GM23338 (cell line): ENCODE data around the gene GRM3. TPM values are rescaled to one million over a fixed set of nuclear protein-coding genes. Genes with fewer than 3 reads are reported as not detected.

Experiments
- ATAC-seq: fragments of 200-7000 bp; cut with Tn5 transposase; 3 replicates; pipeline ENCODE4 v1.9.1; 2020
- DNase-seq: peaks from one replicate; pipeline ENCODE4 v3.0.0-alpha.2; 2015; ENCODE audit warnings: low spot score
- H2AFZ ChIP-seq: fragments of 200-600 bp; sonication (generic); 2 replicates; pipeline ENCODE4 v1.8.0; 2016; ENCODE audit warnings: antibody characterized with exemption, mild to moderate bottlenecking, moderate library complexity
- H3F3A ChIP-seq: fragments of 200-600 bp; sonication (generic); replicated peaks from 2 replicates; pipeline ENCODE4 v1.8.0; 2017; ENCODE audit warnings: antibody characterized with exemption, mixed run types, low read depth
- H3K27ac ChIP-seq: fragments of 200-600 bp; sonication (generic); 2 replicates; pipeline ENCODE4 v1.6.1; 2016; ENCODE audit warnings: low read depth
- H3K27me3 ChIP-seq: fragments of 200-600 bp; sonication (generic); 2 replicates; pipeline ENCODE4 v1.8.0; 2016; ENCODE audit warnings: mild to moderate bottlenecking, mixed run types, moderate library complexity; ENCODE audit not compliant: insufficient read depth
- H3K36me3 ChIP-seq: fragments of 200-600 bp; sonication (generic); 2 replicates; pipeline ENCODE4 v1.8.0; 2016; ENCODE audit warnings: mild to moderate bottlenecking; ENCODE audit not compliant: insufficient read depth
- H3K4me1 ChIP-seq: fragments of 200-600 bp; sonication (generic); 2 replicates; pipeline ENCODE4 v1.8.0; 2016; ENCODE audit warnings: mild to moderate bottlenecking, moderate library complexity; ENCODE audit not compliant: insufficient read depth
- H3K4me2 ChIP-seq: fragments of 200-600 bp; sonication (generic); 2 replicates; pipeline ENCODE4 v1.7.1; 2017; ENCODE audit warnings: mixed run types
- H3K4me3 ChIP-seq: fragments of 200-600 bp; sonication (generic); 2 replicates; pipeline ENCODE4 v1.6.1; 2016; ENCODE audit warnings: mixed run types
- H3K79me2 ChIP-seq: fragments of 200-600 bp; sonication (generic); replicated peaks from 2 replicates; pipeline ENCODE4 v1.8.0; 2017; ENCODE audit warnings: mild to moderate bottlenecking; ENCODE audit not compliant: insufficient read depth
- H3K9me2 ChIP-seq: fragments of 200-600 bp; sonication (generic); 2 replicates; pipeline ENCODE4 v1.8.0; 2017; ENCODE audit not compliant: insufficient read depth
- H4K20me1 ChIP-seq: fragments of 200-600 bp; sonication (generic); replicated peaks from 2 replicates; pipeline ENCODE4 v1.8.0; 2017; ENCODE audit warnings: mild to moderate bottlenecking; ENCODE audit not compliant: insufficient read depth
- H3K27ac Mint-ChIP-seq: 2 replicates; pipeline ENCODE4 v1.8.0; 2020; ENCODE audit warnings: inconsistent platforms, mild to moderate bottlenecking, moderate library complexity, mixed read lengths
- H3K27me3 Mint-ChIP-seq: 3 replicates; pipeline ENCODE4 v1.8.0; 2022; ENCODE audit warnings: low read depth, mild to moderate bottlenecking, moderate library complexity, mixed read lengths, inconsistent platforms; ENCODE audit not compliant: insufficient read depth, poor library complexity
- H3K36me3 Mint-ChIP-seq: 3 replicates; pipeline ENCODE4 v1.8.0; 2021; ENCODE audit warnings: low read depth, mild to moderate bottlenecking, inconsistent platforms, moderate library complexity, mixed read lengths
- H3K4me1 Mint-ChIP-seq: 3 replicates; pipeline ENCODE4 v1.8.0; 2020; ENCODE audit warnings: mild to moderate bottlenecking, inconsistent platforms, mixed read lengths
- H3K4me3 Mint-ChIP-seq: 3 replicates; pipeline ENCODE4 v1.8.0; 2021; ENCODE audit warnings: moderate library complexity, mild to moderate bottlenecking, inconsistent platforms, mixed read lengths
- H3K9me3 Mint-ChIP-seq: 3 replicates; pipeline ENCODE4 v1.8.0; 2020; ENCODE audit warnings: moderate library complexity, mild to moderate bottlenecking, inconsistent platforms, mixed read lengths
- CREB1 ChIP-seq: fragments of 250-450 bp; sonication (Bioruptor Pico); IDR thresholded peaks from 2 replicates; pipeline ENCODE4 v1.5.0; 2020; ENCODE audit warnings: low read depth, mild to moderate bottlenecking, moderate library complexity
- CTCF ChIP-seq, 2 experiments: fragments of 200-600 bp in 1 of 2; sonication (generic) in 1 of 2; conservative IDR thresholded peaks; 2 replicates each; pipeline versions ENCODE4 v1.5.1 to v1.6.1; 2016 to 2017; ENCODE audit warnings: antibody characterized with exemption in 2 of 2, low read depth in 2 of 2, mild to moderate bottlenecking in 2 of 2, moderate library complexity in 1 of 2
- EZH2 ChIP-seq: fragments of 200-600 bp; sonication (generic); IDR thresholded peaks from one replicate; pipeline ENCODE4 v1.8.0; 2017; ENCODE audit warnings: antibody characterized with exemption, mild to moderate bottlenecking, low read depth; ENCODE audit not compliant: unreplicated experiment
- EZH2phosphoT487 ChIP-seq: fragments of 200-600 bp; sonication (generic); IDR thresholded peaks from one replicate; pipeline ENCODE4 v1.8.1; 2018; ENCODE audit warnings: antibody characterized with exemption; ENCODE audit not compliant: unreplicated experiment
- JUNB ChIP-seq: IDR thresholded peaks from one replicate; pipeline ENCODE4 v1.6.1; 2016; ENCODE audit warnings: antibody characterized with exemption; ENCODE audit not compliant: unreplicated experiment
- NANOG ChIP-seq: IDR thresholded peaks from 2 replicates; pipeline ENCODE4 v1.6.1; 2016; ENCODE audit warnings: antibody characterized with exemption, borderline replicate concordance
- POLR2AphosphoS5 ChIP-seq: IDR thresholded peaks from 2 replicates; pipeline ENCODE4 v1.6.1; 2016; ENCODE audit warnings: antibody characterized with exemption, low read depth
- REST ChIP-seq: IDR thresholded peaks from one replicate; pipeline ENCODE4 v1.6.1; 2018; ENCODE audit warnings: antibody characterized with exemption; ENCODE audit not compliant: unreplicated experiment
- STAT1 ChIP-seq: IDR thresholded peaks from one replicate; pipeline ENCODE4 v1.6.1; 2016; ENCODE audit warnings: antibody characterized with exemption; ENCODE audit not compliant: unreplicated experiment
- ZNF114 ChIP-seq: fragments of 250-450 bp; sonication (Bioruptor Pico); IDR thresholded peaks from 2 replicates; pipeline ENCODE4 v1.5.0; 2020; ENCODE audit warnings: mild to moderate bottlenecking, moderate library complexity
- ZNF331 ChIP-seq: fragments of 250-450 bp; sonication (Bioruptor Pico); IDR thresholded peaks from 2 replicates; pipeline ENCODE4 v1.5.0; 2020; ENCODE audit warnings: low read depth, mild to moderate bottlenecking, moderate library complexity
- polyA plus RNA-seq: library from polyadenylated mRNA; unstranded; fragments of >200 nt; fragmentation: Nextera tagmentation; extraction: Ambion mirVana; gene quantifications from 2 replicates; pipeline ENCODE4 v1.2.1, GENCODE V29; 2016
- total RNA-seq: library from RNA; depleted of rRNA; stranded (reverse); fragments of >200 nt; shearing (Covaris generic); gene quantifications from 2 replicates; pipeline ENCODE4 v1.2.3, GENCODE V29; 2014
- TF ChIP-seq, protein P1 (sequence below): IDR thresholded peaks from 2 replicates; pipeline ENCODE4 v1.6.1; 2016; ENCODE audit warnings: antibody characterized with exemption
- TF ChIP-seq, protein P2 (sequence below): fragments of 250-450 bp; sonication (Bioruptor Pico); IDR thresholded peaks from 2 replicates; pipeline ENCODE4 v1.5.0; 2020; ENCODE audit warnings: mild to moderate bottlenecking, moderate library complexity

Gene GRM3
- total and polyA plus RNA-seq, 2 experiments from 2014 or later: 0.79 to 1.9 TPM

DNA sequence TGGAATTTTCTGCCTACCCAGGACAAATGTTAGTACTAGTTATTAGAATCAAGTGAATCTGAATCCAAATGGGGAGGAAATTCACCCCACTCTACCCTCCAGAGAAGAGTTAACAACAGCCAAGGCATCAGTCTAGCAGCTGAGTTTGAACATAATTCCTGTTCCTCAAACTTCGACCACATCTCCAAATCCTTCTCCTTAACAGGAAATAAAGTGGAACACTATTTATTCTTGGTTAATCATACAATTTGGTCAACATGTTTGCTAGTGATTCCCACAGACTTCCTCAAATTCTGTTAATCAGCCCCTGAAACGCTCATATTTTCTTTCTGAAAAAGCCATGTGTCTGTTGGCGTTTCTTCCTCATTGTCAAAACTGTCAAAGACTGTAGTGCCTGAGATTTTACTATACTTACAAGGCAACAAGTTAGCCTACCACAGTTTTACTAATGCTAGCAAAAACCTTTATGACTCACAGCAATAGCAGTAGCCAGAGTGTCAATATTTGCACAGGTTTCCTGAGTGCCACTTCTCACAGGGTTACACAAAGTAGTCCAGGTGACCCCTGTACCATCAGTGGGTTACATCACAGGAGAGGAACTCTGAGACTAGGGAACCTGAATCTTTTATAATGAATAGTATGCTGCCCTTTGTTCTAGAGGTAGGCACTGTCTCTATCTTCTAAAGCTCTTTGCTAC lies 202.9 kb downstream of the GRM3 start:
- TF ChIP-seq, protein P1, sequence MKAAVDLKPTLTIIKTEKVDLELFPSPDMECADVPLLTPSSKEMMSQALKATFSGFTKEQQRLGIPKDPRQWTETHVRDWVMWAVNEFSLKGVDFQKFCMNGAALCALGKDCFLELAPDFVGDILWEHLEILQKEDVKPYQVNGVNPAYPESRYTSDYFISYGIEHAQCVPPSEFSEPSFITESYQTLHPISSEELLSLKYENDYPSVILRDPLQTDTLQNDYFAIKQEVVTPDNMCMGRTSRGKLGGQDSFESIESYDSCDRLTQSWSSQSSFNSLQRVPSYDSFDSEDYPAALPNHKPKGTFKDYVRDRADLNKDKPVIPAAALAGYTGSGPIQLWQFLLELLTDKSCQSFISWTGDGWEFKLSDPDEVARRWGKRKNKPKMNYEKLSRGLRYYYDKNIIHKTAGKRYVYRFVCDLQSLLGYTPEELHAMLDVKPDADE: no peak
- TF ChIP-seq EZH2 (no peak), NANOG (no peak), EZH2phosphoT487 (no peak), CTCF (conservative IDR thresholded peaks at IDR 0.05; ENCODE audit: low read depth in 2 of 2) (no peak), ZNF114 (CRISPR knock-in tag) (no peak), REST (no peak), STAT1 (no peak), JUNB (no peak), ZNF331 (CRISPR knock-in tag) (no peak), CREB1 (CRISPR knock-in tag) (no peak), POLR2AphosphoS5 (no peak)
- TF ChIP-seq, protein P2, sequence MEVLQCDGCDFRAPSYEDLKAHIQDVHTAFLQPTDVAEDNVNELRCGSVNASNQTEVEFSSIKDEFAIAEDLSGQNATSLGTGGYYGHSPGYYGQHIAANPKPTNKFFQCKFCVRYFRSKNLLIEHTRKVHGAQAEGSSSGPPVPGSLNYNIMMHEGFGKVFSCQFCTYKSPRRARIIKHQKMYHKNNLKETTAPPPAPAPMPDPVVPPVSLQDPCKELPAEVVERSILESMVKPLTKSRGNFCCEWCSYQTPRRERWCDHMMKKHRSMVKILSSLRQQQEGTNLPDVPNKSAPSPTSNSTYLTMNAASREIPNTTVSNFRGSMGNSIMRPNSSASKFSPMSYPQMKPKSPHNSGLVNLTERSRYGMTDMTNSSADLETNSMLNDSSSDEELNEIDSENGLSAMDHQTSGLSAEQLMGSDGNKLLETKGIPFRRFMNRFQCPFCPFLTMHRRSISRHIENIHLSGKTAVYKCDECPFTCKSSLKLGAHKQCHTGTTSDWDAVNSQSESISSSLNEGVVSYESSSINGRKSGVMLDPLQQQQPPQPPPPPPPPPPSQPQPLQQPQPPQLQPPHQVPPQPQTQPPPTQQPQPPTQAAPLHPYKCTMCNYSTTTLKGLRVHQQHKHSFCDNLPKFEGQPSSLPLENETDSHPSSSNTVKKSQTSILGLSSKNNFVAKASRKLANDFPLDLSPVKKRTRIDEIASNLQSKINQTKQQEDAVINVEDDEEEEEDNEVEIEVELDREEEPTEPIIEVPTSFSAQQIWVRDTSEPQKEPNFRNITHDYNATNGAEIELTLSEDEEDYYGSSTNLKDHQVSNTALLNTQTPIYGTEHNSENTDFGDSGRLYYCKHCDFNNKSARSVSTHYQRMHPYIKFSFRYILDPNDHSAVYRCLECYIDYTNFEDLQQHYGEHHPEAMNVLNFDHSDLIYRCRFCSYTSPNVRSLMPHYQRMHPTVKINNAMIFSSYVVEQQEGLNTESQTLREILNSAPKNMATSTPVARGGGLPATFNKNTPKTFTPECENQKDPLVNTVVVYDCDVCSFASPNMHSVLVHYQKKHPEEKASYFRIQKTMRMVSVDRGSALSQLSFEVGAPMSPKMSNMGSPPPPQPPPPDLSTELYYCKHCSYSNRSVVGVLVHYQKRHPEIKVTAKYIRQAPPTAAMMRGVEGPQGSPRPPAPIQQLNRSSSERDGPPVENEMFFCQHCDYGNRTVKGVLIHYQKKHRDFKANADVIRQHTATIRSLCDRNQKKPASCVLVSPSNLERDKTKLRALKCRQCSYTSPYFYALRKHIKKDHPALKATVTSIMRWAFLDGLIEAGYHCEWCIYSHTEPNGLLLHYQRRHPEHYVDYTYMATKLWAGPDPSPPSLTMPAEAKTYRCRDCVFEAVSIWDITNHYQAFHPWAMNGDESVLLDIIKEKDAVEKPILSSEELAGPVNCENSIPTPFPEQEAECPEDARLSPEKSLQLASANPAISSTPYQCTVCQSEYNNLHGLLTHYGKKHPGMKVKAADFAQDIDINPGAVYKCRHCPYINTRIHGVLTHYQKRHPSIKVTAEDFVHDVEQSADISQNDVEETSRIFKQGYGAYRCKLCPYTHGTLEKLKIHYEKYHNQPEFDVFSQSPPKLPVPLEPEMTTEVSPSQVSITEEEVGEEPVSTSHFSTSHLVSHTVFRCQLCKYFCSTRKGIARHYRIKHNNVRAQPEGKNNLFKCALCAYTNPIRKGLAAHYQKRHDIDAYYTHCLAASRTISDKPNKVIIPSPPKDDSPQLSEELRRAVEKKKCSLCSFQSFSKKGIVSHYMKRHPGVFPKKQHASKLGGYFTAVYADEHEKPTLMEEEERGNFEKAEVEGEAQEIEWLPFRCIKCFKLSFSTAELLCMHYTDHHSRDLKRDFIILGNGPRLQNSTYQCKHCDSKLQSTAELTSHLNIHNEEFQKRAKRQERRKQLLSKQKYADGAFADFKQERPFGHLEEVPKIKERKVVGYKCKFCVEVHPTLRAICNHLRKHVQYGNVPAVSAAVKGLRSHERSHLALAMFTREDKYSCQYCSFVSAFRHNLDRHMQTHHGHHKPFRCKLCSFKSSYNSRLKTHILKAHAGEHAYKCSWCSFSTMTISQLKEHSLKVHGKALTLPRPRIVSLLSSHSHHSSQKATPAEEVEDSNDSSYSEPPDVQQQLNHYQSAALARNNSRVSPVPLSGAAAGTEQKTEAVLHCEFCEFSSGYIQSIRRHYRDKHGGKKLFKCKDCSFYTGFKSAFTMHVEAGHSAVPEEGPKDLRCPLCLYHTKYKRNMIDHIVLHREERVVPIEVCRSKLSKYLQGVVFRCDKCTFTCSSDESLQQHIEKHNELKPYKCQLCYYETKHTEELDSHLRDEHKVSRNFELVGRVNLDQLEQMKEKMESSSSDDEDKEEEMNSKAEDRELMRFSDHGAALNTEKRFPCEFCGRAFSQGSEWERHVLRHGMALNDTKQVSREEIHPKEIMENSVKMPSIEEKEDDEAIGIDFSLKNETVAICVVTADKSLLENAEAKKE (CRISPR knock-in tag): no peak
- Histone ChIP-seq H4K20me1 (no peaks in the 10 kb centered on the region), H3F3A (no peaks in the 10 kb centered on the region), H2AFZ (no peak overlapping the region), H3K4me1 (peaks cover 2% of the 10 kb centered on the region; the same call in 1 of the 2 replicates), H3K4me3 (no peak overlapping the region), H3K4me2 (no peak overlapping the region), H3K79me2 (no peaks in the 10 kb centered on the region), H3K36me3 (no peaks in the 10 kb centered on the region), H3K27me3 (no peaks in the 10 kb centered on the region), H3K27ac (no peak overlapping the region), H3K9me2 (no peaks in the 10 kb centered on the region)
- DNase-seq: no peak
- Mint-ChIP-seq H3K9me3 (no peaks in the 10 kb centered on the region), H3K27me3 (peaks cover 3% of the 10 kb centered on the region), H3K27ac (no peak overlapping the region), H3K36me3 (no peaks in the 10 kb centered on the region), H3K4me1 (peaks cover 5% of the 10 kb centered on the region; the same call in 2 of the 3 replicates), H3K4me3 (no peak overlapping the region)
- no peak for ATAC-seq
